ENCODE data around the gene SVOP. TPM values are rescaled to one million over a fixed set of nuclear protein-coding genes. Genes with fewer than 3 reads are reported as not detected.

Gene SVOP
- total RNA-seq, 4 donors from 2014 or later: 0.07 to 0.13 (median 0.08) TPM; not detected in 1

DNA sequence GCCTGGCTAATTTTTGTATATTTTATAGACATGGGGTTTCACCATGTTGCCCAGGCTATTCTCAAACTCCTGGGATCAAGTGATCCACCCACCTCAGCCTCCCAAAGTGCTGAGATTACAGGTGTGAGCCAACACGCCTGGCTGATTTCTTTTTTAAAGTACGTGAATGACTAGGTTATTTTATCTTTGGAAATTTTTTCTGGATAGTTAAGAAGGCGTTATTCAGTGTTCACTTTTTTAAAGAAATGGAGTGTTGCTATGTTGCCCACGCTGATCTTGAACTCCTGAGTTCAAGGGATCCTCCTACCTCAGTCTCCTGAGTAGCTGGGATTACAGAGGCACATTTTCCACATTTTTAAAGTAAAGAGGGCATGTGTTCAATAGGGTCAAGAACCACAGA is 58.6 kb downstream of the SVOP start:
- no peak overlapping the region for H3K4me3 ChIP-seq
- TF ChIP-seq, protein P1, sequence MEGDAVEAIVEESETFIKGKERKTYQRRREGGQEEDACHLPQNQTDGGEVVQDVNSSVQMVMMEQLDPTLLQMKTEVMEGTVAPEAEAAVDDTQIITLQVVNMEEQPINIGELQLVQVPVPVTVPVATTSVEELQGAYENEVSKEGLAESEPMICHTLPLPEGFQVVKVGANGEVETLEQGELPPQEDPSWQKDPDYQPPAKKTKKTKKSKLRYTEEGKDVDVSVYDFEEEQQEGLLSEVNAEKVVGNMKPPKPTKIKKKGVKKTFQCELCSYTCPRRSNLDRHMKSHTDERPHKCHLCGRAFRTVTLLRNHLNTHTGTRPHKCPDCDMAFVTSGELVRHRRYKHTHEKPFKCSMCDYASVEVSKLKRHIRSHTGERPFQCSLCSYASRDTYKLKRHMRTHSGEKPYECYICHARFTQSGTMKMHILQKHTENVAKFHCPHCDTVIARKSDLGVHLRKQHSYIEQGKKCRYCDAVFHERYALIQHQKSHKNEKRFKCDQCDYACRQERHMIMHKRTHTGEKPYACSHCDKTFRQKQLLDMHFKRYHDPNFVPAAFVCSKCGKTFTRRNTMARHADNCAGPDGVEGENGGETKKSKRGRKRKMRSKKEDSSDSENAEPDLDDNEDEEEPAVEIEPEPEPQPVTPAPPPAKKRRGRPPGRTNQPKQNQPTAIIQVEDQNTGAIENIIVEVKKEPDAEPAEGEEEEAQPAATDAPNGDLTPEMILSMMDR (IDR thresholded peaks at IDR 0.05): no peak
- TF ChIP-seq POLR2AphosphoS5 (IDR thresholded peaks at IDR 0.05) (no peak), EP300 (IDR thresholded peaks at IDR 0.05) (no peak), POLR2A (IDR thresholded peaks at IDR 0.05) (no peak)
- WGBS, 2 donors (ENCODE audit: low coverage in 1 of 2): 78% methylated on average over 3 to 4 of the region's 4 CpGs
- no peak for ATAC-seq
- H3K27me3 ChIP-seq: peaks cover 32% of the 10 kb centered on the region
- no peaks in the 10 kb centered on the region for H3K9me3 ChIP-seq
- H3K4me1 ChIP-seq: no peaks in the 10 kb centered on the region
- no peaks in the 10 kb centered on the region for H3K36me3 ChIP-seq
- H3K27ac ChIP-seq: no peak overlapping the region

DNA sequence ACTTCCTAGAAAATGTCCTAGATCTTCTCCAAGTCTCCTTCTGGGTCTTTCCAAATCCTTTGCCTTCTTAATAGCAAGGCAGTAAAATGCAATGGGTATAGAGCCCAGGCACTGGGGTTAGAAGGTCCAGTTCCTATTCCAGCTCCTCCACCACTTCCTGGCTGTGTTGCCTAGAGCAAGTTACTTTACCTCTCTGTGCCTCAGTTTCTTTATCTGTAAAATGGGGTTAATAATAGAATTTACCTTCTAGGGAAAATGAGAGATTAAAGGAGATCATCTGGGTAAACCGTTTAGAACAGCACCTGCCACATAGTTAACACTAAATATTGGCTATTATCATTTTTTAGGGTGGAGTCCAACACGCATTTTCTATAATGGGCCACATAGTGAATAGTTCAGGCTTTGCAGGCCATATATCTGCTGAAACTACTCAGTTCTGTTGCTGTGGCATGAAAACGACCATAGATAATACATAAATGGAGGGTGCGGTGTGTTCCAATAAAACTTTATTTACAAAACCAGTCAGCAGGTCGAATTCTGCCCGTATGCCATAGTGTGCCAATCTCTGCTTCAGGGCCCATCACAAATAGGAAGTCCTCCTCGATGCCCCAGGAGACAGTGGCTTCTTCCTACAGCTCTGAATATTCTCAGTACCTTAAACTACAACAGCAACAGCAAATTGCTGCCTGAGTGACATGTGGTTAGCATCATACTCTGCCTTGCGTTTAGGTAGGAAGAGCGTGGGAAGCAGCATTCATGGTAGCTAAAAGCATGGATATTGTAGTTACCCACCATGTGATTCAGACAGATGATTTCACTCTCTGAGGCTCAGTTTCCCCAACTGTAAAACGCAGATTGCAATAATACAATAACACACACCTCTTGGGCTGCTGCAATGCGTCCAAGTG is 60.9 kb downstream of the SVOP start:
- TF ChIP-seq POLR2A (IDR thresholded peaks at IDR 0.05) (no peak), POLR2AphosphoS5 (IDR thresholded peaks at IDR 0.05) (no peak), EP300 (IDR thresholded peaks at IDR 0.05) (no peak)
- TF ChIP-seq, protein P1 (IDR thresholded peaks at IDR 0.05): no peak

DNA sequence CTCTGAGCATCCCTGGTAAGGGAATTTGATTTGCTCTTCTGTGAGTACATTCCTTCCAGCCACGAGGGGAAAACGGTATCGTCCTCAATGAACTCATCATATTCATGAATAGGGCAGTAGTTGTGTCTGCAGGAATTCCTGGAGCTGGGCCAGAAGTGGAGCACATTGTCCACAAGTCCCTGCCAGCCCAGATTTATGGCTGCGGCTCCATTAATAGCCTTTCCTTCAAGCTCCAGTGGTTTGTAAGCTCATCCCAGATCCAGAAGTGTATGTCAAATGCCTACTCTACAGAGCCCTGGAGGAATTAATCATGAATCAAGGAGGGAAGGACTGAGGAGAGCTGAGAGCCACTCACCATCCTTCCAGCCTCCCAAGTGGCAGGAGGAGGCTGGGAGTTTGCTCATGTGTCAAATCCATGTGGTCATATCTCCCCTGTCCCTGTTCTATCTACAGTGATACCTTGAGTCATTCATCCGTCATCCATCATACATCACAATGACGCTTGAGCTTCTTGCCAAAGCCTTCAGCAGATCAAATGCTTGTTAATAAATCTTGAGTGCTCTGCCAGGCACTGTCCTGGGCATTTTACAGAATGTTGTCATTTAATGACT is 65.5 kb downstream of the SVOP start:
- no peak for TF ChIP-seq POLR2AphosphoS5 (IDR thresholded peaks at IDR 0.05)
- no peaks in the 10 kb centered on the region for H3K9me3 ChIP-seq
- 30 to 44% methylated on average over 5 to 6 of the region's 6 CpGs for WGBS, 2 donors (ENCODE audit: low coverage in 1 of 2)
- no peaks in the 10 kb centered on the region for H3K36me3 ChIP-seq
- H3K4me1 ChIP-seq: peaks cover 0 to 11% (median 0%) of the 10 kb centered on the region in 3 donors
- H3K27ac ChIP-seq: no peak overlapping the region
- H3K4me3 ChIP-seq: no peak overlapping the region
- H3K27me3 ChIP-seq: peaks cover 28% of the 10 kb centered on the region
- no peak for ATAC-seq

More for the DNA sequence above, 60.9 kb downstream of the SVOP start:
- H3K4me1 ChIP-seq: no peaks in the 10 kb centered on the region
- 82 to 84% methylated on average over 10 to 11 of the region's 11 CpGs for WGBS, 2 donors (ENCODE audit: low coverage in 1 of 2)
- ATAC-seq: no peak
- no peak overlapping the region for H3K4me3 ChIP-seq
- H3K36me3 ChIP-seq: no peaks in the 10 kb centered on the region
- no peaks in the 10 kb centered on the region for H3K9me3 ChIP-seq
- peaks cover 36% of the 10 kb centered on the region for H3K27me3 ChIP-seq
- no peak overlapping the region for H3K27ac ChIP-seq

DNA sequence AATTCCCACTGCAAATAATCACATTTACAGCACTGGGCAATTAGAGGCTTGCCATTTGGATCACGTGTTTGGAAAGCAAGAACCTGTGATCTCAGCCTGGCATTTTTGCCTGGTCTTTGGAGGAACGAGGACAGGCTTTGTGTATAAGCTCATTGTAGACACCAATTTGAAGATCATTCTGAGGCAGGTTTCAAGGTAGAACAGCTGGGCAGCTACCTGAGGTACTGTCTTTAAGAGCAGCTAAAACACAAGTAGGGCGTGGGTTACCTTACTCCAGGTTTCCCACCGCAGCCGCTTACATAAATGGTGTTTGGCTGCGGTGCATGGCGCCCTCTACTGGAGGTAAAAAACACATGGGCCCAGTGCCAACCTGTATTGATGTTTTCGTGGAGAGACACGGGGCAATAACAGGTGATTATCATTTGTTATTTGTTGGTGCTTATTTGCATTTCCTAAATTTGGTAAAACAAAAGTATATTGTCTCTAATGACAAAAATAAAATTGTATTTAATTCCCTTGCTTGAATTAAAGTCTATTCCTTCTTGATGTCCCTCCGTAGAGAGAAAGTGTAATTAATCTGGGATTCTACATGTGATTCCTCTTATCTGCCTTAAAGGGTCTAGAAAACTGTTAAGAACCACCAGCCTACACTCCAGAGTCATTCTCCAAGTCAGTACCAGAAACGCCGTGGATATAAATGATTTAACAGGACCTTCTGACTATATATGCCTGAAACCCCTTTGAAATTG is 69.7 kb downstream of the SVOP start:
- Histone ChIP-seq H3K27me3 (no peaks in the 10 kb centered on the region), H3K27ac (no peak overlapping the region), H3K4me1 (peaks cover 0 to 11% (median 0%) of the 10 kb centered on the region in 3 donors), H3K36me3 (no peaks in the 10 kb centered on the region), H3K9me3 (peaks cover 0 to 13% (median 0%) of the 10 kb centered on the region in 3 donors), H3K4me3 (no peak overlapping the region)
- peak; percentile 79 for ATAC-seq
- WGBS, 2 donors (ENCODE audit: low coverage in 1 of 2): 18 to 20% methylated on average over 10 to 12 of the region's 12 CpGs
- TF ChIP-seq EP300 (IDR thresholded peaks at IDR 0.05) (no peak), POLR2A (IDR thresholded peaks at IDR 0.05) (no peak), POLR2AphosphoS5 (IDR thresholded peaks at IDR 0.05) (peak; percentile 74)
- TF ChIP-seq, protein P1 (IDR thresholded peaks at IDR 0.05): peak; percentile 83 to 88 (median 86)

DNA sequence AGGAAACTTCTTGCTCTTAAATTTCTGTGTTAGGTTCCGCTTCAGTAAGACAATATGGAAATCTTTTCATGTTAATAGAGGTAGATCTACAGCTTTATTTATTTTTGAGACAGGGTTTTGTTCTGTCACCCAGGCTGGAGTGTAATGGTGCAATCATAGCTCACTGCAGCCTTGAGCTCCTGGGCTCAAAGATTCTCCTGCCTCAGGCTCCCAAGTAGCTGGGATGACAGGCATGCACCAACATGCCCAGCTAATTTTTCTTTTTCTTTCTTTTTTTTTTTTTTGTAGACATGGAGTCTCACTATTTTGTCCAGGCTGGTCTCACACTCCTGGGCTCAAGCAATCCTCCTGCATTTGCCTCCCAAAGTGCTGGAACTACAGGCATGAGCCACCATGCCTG is 70.9 kb downstream of the SVOP start:
- Histone ChIP-seq H3K27ac (no peak overlapping the region), H3K27me3 (no peaks in the 10 kb centered on the region), H3K4me1 (peaks cover 0 to 11% (median 0%) of the 10 kb centered on the region in 3 donors), H3K9me3 (peaks cover 0 to 13% (median 0%) of the 10 kb centered on the region in 3 donors), H3K4me3 (no peak overlapping the region), H3K36me3 (no peaks in the 10 kb centered on the region)
- 83 to 100% methylated on average over 1 of the region's 1 CpG for WGBS, 2 donors (ENCODE audit: low coverage in 1 of 2)
- TF ChIP-seq, protein P1 (IDR thresholded peaks at IDR 0.05): no peak
- no peak for TF ChIP-seq EP300 (IDR thresholded peaks at IDR 0.05)
- TF ChIP-seq POLR2AphosphoS5 (IDR thresholded peaks at IDR 0.05): no peak
- TF ChIP-seq POLR2A (IDR thresholded peaks at IDR 0.05): no peak
- no peak for ATAC-seq
